GM18867 (cell line): Measurements from ENCODE around the gene CKLF.
"Not testable (repeated sequence)": the region's sequence is repeated elsewhere in the genome, so short reads cannot be mapped to it uniquely, and the experiment has no call there.

Experiments used
- ATAC-seq: cut with Tn5 transposase; IDR thresholded peaks from one replicate; pipeline ENCODE4 v1.9.1; 2021; ENCODE audit warnings: mild to moderate bottlenecking, moderate library complexity; ENCODE audit not compliant: unreplicated experiment

Gene CKLF

DNA sequence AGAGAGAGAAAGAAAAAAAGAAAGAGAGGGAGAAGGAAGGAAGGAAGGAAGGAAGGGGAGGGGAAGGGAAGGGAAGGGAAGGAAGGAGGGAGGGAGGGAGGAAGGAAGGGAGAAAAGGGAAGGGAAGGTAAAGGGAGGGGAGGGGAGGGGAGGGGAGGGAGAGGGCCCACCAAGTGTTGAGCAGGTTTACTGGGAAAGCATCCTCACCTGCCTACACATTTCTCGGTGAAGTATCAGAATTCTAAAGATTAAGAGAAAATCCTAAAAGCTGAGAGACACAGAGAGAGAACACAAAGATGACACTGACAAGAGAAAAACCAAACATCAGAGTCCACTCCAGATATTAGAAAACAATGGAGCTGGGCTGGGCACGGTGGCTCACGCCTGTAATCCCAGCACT, 39.9 kb downstream of the CKLF start:
- no peak for ATAC-seq

DNA sequence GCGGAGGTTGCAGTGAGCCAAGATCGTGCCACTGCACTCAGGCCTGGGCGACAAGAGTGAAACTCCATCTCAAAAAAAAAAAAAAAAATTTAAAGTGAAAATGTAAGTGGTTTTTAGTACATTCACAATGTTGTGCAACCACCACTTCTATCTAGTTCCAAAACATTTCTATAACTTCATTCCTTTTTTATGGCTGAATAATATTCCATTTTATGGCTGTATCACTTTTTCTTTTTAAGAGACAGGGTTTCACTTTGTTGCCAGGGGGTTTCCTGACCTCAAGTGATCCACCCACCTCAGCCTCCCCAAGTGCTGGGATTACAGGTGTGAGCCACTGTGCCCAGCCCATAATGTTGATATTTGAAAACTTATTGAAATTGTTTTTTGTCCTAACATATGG, 40.4 kb downstream of the CKLF start:
- no peak for ATAC-seq

DNA sequence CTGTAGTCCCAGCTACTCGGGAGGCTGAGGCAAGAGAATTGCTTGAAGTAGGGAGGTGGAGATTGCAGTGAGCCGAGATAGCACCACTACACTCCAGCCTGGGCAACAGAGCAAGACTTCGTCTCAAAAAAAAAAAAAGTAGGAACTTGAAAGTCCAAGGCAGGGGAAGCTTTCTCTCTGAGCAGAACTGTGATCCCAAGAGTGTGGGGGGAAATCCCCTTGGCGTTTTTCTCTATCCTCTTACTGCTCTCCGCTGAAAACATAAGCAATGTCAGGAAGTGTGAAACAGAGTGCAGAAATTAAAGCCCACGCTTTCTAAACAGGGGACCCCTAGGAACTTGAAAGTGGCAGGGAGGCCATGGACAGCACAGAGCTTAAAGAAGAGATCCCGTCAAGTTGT, 42.4 kb downstream of the CKLF start:
- ATAC-seq, result no peak

DNA sequence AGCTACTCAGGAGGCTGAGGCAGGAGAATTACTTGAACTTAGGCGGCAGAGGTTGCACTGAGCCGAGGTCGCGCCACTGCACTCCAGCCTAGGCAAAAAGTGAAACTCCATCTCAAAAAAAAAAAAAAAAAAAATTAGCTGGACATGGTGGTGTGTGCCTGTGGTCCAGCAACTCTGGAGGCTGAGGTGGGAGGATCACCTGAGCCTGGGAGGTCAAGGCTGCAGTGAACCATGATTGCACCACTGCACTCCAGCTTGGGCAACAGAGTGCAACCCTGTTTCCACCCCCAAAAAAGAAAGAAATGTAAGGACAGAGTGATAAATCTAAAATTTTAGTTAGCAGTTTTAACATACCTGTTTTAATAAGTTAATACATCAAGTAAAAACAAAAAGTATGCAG, 44.2 kb downstream of the CKLF start:
- not testable (repeated sequence) for ATAC-seq

DNA sequence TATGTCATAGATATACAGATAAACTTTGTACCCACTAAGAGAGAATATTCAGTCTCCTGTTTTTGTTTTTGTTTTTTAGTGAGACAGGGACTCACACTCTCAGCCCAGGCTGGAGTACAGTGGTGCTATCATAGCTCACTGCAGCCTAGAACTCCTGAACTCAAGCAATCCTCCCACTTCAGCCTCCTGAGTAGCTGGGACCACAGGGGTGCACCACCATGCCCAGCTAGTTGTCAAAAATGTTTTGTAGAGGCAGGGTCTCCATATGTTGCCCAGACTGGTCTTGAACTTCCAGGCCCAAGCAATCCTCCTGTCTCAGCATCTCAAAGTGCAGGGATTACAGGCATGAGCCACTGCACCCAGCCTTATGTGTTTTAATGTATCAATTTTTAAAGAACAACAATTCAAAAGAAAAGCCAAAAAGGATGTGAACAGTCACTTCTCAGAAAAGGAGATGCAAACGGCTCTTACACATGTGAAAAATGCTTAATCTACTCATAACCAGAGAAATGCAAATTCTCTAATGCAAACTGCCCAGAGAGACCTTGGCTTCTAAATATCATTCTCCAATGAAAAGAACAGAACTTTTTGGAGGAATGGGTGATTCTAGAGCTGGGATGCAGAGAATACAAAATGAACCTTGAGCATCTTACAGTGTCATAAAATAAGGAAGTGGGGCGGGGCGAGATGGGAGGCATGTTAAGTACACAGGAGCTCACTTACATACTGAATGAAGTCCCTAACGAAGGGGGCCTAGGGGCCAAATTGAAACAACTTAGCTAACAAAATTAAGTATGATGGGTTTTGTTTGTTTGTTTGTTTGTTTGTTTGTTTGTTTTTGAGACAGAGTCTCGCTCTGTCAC, 44.8 kb downstream of the CKLF start:
- ATAC-seq, result peak; percentile 51

DNA sequence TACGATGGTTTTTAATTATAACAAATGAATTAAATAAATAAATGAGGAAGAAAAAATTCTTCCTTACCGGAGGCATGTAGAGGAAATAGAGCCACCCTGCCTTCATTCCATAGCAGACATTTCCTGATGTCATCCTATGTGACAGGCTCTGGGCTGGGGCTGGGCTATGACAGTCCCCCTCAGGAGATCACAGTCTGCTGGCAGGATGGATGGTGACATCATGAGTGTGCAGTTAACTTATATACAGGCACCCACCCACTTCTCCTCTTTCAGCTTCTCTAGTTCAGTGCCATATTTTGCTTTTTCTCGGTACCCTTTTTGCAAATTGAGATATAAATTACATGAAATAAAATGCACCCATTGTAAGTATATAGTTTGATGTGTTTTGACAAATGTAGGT, 45.7 kb downstream of the CKLF start:
- no peak for ATAC-seq

DNA sequence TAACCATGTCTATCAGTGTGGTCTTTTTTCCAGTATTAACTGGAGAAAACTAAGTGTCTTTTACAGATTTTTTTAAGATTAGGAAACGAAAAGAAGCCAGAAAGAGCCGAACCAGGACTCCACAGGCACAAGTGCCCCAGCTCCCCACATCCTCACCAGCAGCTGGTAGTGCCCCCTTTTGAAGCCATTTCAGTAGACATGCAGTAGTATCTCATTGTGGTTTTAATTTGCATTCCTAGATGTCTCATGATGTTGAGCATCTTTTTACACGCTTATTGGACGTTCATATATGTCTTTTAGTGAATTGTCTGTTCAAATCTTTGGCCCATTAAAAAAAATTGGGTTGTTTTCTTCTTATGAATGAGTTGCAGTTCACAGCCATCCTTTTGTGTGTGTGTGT, 47.4 kb downstream of the CKLF start:
- ATAC-seq, result no peak

DNA sequence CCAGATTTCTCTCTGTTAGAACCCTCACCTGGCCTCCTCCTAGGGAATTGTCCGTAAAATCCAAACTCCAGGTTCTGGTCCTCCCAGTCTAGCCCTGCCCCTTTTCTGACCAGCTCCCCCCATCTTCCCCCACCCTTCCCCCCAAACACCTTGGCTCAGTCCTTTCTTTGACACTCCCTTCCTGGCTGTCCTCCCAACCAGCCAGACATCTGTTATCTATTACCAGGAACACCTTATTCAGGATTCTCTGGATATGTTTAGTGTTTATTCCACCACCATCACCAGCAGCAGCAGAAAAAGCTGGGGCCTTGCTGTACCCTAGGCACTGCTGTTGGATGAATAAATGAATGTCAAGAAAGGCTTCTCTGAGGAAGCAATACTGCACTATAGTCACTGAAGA, 48.1 kb downstream of the CKLF start:
- no peak for ATAC-seq

DNA sequence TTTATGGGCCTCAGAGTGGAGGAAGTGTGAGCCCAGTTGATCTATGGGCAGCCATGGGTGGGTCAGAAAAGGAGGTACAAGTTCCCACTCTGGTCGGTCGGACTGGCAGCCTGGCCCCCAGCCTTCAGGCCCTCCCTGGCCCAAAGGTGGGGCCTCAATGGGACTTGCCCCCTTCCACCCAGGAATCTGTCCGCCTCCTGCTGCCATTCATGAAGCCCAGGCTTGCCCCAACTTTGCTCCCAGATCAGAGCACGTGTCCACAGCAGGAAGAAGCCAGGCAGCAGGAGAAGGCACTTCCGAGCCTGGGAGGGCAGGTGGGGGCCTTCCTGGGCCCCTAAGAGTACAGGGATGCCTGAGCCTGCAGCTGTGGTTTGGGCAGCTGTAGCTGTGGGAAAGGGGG, 49.1 kb downstream of the CKLF start:
- no peak for ATAC-seq

DNA sequence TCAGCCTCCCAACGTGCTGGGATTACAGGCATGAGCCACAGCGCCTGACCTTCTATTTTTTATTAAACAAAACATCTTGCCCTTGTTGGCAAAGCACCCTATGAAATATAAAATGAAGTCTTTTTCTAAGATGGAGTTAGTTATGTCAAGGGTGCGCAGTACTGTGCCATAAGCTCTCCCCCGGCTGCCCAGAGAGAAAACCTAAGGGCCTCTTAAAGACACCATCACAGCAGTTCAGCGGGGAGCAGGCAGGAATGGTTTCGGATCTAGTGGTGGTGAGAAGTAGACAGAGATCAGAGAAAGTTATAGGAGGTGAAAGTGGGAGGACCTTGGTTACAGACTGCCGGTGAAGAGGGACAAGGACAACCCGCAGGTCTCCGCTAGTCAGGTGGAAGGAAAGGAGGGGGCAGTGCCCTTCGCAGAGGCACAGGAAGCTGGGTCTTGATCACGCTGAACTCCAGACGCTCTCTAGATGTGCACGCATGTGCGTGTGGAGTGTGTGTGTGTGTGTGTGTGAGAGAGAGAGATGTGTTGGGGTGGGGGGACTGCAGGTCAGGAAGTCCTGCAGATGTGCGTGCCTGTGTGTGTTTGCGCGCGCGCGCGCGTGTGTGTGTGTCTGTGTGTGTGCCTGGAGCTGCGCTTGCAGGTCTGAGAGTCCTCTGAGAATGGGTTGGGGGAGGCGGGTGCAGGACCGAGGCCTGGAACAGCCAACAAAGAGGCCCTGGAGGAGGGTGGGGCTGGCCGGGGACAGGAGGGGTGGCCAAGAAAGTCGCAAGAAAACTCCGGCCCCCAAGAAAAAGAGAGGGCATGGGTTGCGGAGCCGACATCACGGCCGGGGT, 51.4 kb downstream of the CKLF start:
- ATAC-seq, result peak; percentile 29

DNA sequence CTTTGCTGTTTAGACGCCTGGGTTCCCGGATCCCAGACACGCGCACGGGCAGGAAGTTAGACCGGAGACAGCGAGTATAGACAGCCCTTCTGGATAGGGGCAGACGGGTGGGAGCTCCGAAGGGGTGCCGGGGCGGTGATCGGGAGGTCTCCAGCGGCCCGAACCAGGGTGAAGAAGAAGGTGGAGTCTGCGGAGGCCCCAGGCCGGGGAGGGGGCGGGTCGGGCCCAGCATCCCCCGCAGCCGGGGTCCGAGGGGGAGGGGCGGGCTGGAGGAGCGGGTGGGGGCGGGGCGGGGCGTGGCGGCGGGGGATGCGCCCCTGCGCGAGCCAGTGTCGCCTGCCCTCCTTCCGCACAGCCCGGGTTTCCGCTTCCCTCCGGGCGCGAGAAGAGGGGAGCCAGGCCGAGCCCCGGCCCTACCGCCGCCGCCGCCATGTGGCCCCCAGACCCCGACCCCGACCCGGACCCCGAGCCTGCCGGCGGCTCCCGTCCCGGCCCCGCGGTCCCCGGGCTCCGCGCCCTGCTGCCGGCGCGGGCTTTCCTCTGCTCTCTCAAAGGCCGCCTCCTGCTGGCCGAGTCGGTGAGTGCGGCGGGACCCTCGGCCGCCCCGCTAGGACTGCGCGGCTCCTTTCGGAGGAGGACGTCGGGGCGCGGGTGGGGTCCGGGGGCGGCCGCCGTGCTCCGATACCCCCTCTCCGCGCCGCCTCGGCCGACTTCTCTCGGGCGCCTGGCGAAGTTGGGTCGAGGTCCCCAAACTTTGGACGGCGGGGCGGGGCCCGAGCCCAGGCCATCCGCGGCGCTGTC, 52.2 kb downstream of the CKLF start, which contains the start of gene CMTM3:
CMTM3 (plus strand) TSS at position 329 of the 801 bp plus-strand sequence; CDS start at position 431, 102 bp downstream.
- peak; percentile 43 for ATAC-seq

DNA sequence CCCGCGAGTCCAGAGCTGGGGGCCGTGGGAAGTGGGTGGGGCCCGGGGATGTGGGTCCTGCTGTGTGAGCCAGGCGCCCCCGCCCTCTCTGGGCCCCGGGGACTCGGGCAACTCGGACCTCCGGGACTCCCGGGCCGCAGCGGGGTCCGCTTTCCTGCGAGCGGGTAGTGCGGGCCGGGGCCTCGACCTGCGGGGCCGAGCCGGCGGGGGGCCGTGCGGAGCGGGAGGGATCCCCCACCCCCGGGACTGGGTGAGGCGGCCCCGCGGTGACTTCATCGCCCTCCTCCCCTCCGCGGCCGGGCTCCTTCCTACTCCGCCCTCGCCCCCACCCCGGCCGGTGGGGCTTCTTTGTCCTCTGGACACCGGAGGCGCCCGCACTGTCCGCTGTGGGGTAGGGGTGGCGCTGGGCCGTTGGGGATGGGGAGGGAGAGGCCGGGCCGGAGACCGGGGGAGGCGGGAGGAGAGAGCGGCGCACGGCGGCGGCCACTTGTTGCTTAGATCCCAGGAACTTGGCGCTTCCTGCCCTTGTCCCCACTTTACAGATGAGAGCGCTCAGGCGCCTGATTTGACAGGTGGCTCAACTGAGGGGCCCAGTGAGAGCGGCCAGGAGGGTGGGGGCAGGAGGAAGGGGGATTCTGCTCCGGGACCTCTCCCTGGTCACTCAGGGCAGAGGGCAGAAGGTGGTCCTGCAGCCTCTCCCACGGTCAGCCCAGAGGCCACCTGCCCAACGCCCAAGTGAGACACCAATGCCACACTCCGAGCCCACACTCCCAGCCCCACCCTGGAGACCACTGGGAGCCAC, 53.0 kb downstream of the CKLF start:
- ATAC-seq, result peak; percentile 18

DNA sequence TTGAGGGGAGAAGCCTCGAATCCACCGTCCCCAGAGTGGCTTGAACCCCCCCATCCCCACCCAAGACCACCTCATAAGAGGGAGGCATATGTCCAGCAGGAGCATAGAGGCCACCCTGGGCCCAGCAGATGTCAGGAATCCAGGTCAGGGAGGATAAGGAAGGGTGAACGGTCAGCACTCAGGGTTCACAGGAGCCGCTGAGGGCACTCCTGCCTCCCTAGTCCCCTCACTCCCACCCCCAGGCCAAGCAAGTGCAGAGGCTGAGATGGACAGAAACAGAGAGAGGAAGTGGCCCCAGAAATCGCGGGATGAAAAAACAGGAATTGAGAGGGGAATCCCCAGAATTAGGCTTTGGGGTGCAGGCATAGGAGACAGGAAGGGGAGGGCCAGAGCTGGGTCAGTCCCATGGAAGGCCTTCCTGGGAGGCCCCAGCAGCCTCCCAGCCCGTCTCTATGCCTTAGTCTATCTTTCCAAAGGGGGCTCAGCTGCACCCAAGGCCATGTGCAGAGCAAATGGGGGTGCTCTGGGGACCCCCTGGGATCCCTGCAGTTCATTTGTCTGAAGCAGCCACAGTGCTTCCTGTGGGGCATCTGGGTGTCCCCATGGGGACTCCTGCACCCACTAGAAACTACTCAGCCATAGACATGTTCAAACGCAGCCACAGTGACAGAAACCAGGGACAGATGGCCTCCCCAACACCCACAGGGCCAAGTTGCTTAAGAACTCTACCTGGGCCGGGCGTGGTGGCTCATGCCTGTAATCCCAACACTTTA, 53.8 kb downstream of the CKLF start:
- ATAC-seq, result peak; percentile 49

DNA sequence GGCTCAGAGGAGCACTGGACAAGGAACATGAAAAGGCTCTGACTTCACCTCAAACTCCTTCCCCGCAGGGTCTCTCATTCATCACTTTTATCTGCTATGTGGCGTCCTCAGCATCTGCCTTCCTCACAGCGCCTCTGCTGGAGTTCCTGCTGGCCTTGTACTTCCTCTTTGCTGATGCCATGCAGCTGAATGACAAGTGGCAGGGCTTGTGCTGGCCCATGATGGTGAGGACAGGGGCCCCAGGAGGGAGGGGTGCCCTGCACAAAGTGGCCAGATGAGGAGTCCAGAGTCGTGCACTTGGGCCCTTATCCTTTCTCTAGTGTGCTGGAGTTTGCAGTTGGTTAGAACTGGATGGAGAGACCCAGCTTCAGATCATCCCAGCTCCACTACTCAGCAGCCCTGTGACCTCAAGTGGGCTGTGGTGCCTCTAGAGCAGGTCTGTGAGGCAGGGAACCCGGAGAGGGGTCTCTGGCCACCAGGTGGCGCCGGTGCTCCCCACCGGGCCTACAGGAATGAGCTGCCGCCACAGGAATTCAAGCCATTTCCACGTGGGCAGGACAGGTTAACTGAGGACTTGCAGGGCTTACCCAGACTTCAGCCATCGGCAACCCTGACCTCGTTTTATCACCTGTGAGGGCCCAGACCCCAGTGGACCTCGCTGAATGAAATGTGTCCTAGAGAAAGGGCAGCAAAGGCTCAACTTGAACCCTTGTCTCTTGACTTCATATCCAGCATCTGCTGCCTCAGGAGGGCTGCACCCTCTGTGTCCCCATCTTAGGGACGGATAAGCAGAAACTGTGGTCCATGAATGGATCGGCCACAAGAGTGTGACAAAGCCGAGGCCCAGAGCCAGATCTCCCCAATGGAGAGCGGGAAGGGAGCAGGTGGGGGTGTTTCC, 56.1 kb downstream of the CKLF start:
- peak; percentile 43 for ATAC-seq

DNA sequence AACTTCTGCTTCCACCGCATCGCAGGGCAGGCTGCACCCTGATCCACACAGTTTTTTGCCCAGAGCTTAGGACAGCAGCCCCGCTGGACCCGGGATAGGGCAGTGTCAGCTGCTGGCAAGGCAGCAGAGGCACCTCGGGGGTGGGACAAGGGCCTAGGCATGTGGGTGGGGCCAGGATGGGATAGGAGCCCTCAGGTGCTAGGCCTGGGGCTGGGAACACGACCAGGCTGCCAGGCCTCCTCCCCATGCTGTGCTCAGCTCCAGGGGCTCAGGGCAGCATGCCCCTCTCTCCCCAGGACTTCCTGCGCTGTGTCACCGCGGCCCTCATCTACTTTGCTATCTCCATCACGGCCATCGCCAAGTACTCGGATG, 56.7 kb downstream of the CKLF start:
- ATAC-seq, result no peak

DNA sequence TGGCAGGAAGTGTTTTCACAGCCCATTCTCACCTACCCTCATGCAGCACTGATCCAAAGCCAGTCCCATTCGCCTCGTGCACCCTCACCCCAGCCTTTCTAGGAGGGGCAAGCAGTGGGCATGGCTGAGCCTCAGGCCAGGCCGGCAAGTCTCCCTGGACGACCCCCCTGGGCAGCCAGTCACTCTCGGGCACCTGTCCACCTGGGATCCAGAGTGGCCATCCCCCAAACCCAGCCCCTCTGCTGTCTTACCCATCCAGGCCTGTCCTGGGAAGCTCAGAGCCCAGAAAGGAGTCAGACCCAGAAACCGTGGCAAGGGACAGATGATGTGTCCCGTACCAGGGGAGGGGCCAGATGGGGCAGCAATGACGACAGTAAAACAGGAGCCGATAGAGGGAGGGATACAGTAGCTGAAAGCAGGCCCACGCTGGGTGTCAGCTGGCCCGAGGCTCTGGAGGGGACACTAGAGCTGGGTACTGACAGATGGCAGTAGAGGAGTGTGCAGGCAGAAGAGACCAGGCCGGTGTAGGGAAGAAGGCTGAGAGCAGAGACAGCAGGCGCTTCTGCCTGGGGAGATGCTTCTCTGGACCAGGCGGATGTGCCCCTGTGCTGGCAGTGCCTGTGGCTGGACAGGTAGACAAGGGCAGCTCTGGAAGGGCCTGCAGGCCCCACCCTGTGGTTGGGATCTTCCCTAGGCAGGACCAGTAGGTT, 57.9 kb downstream of the CKLF start:
- no peak for ATAC-seq

DNA sequence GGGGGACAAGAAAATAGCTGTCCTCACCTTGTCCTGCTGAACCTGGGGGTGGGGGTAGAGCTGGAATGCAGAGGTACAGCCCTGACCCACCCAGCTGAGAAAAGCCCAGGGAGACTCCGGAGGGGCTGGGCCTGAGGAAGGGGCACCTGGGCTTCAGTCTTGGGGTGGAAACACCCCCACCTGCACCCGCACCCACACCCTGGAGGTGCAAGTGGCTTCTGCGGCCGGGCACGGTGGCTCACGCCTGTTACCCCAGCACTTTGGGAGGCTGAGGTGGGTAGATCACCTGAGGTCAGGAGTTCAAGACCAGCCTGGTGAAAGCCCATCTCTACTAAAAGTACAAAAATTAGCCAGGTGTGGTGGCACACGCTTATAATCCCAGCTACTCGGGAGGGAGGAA, 59.5 kb downstream of the CKLF start:
- not testable (repeated sequence) for ATAC-seq

DNA sequence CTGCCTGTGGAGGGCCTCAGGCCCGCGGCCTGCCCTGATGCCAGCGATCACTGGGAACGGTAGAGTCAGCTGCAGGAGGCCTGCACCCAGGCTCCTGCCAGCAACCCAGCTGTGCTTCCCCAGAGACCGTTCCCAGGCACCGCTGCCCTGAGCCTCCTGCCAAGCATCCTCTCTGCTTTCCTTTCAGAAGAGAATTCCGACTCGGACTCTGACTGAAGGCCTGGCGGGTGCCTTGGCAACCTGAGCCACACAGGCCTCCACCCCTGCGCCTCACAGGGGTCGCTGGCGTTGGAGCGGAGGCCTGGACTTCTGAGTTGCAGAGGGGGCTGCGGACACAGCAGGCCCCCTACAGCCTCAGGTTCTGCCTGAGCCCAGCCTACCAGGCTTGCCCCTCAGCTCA, 60.0 kb downstream of the CKLF start:
- ATAC-seq, result no peak
